NCI-H2171 treated with DMSO at 0.1 percent for 48 hours (cell line): ENCODE data around the gene ANKRD27.
"Not testable (repeated sequence)": the region's sequence is repeated elsewhere in the genome, so short reads cannot be mapped to it uniquely, and the experiment has no call there.

Experiments used
- DNase-seq: peaks from one replicate; lab custom pipeline; 2025; lab: John Stamatoyannopoulos, UW

Gene ANKRD27

GRCh38 chr19:32674931-32675719, at the start of gene ANKRD27:
TSS of gene ANKRD27 (minus strand) at chr19:32675180. CDS start at chr19:32659015, 16,165 bp downstream.
- peak; percentile 98 for DNase-seq

DNA sequence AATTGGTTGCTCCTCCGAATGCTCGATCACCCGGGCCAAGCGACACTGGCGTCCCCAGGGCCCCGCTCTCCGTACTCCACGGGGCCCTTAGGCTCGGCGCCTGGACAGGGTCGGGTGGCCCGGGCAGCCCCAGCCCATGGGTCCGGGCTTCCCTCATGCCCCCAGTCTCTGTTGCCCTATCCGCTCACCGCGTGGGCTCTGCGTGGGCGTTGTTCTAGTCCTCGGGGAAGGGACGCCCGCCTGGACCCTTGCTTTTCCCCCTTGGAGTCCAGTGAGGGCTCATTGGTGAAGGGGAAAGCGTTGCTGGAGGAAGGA, 45.9 kb upstream of the ANKRD27 start:
- DNase-seq = no peak

DNA sequence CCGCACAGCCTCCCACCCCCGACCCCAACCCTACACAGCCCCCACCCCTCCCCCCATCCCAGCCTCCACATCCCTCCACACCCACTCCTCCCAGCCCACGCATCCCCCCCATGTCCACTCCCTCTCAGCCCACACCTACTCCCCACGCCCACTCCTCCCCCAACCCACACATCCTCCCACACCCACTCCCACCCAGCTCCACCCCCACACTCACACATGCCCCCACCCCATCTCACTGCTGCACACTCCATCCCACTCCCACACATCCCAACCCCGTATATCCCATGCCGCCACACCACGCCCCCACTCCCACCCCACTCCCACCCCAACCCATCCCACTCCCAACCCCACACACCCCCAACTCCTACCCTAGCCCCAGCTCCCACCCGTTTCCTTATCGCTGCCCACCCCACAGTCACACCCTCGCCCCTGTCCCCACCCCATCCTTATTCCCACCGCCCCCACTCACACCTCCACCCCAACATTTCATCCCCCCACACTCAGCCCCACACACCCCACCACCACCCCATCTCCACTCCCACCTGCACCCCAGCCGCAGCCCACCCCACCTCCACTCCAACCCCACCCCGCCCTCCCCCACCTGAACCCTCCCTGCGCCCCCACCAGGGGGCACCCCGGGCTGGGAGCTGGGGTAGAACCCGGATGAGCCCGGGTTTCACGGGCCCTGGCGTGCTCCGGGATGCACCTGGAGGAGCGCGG, 45.4 kb upstream of the ANKRD27 start:
- no peak for DNase-seq

DNA sequence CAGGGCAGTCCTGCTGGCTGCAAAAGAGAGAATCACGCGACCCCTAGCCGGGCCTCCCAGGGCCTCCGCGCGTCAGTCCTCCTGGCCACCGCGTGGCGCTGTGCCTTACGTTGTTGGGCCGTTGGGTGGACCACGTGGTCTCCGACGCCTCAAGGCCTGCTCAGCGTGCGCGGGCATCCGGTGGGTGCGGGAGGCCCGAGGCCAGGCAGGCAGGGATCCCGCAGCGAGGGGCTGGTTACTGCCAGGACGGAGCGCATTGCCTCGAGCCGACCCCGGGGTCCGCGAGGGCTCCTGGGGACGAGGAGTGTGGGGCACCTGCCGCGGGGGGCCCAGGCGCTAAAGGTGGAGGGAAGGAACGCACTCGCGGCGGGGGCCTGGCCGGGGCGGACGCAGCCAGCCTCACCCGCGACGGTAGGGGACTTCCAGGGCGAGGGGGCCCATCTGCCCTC, 44.7 kb upstream of the ANKRD27 start, which contains the start of gene TDRD12:
Gene TDRD12, plus strand, starts transcription at position 157 of the 449 bp plus-strand sequence. CDS start 306 bp downstream, outside the sequence.
- no peak for DNase-seq

GRCh38 chr19:32718286-32718685, 43.3 kb upstream of the ANKRD27 start:
- DNase-seq = no peak

DNA sequence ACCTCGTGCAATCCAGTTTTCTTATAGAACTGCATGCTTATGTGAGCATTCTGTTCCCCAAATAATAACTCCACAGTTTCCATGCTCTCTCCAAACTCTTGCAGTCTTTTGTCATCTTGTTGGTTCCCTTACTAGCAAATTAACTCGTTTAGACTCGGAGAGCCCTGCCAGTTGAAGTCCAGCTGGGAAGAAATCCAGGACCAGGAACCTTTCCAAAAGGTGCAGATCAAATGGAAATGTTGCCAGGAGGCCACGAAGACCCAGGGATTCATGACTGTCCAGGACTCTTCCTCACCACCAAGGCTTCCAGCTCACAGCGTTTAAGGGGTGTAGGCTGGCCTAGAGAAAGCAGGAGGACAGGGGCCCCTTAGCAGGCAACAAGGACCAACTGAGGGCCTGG, 42.5 kb upstream of the ANKRD27 start:
- no peak for DNase-seq

DNA sequence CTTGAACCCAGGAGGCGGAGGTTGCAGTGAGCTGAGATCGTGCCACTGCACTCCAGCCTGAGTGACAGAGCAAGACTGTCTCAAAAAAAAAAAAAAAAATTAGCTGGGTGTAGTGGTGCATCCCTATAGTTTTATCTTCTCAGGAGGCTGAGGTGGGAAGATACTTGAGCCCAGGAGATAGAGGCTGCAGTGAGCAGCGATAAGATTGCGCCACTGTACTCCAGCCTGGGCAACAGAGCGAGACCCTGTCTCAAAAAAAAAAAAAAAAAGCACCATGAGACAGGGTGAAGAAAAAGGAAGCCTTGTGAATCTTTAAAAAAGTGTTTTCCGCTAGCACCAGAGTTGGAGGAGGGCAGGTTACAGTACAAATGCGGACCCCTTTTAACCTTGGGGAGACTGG, 41.2 kb upstream of the ANKRD27 start:
- DNase-seq = not testable (repeated sequence)

- peak; percentile 1 for DNase-seq
Measured at GRCh38 chr19:32711747-32712146, 36.8 kb upstream of the ANKRD27 start.

- no peak for DNase-seq
Measured at GRCh38 chr19:32709032-32709431, 34.1 kb upstream of the ANKRD27 start.

DNA sequence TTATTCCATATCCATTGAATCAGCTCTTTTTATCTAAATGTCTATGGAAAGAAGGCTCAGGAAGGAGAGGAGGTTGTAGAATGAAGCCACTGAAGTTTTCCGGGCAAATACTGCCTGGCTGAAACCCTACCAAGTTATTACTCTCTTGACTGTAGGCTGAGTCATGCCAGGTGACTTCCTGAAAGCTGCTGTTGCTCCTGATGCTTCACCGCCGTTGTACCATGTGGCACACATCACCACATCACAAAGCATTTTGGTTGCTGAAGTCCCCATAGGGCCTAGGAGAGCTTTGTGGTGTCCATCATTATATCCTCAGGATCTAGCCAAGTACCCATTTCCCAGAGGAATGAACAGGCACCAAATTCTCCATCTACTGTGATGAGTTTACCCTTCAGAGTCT, 33.5 kb upstream of the ANKRD27 start:
- no peak for DNase-seq

- DNase-seq = not testable (repeated sequence)
Measured at GRCh38 chr19:32704006-32704405, 29.0 kb upstream of the ANKRD27 start.

GRCh38 chr19:32702010-32702409, 27.0 kb upstream of the ANKRD27 start:
- no peak for DNase-seq

DNA sequence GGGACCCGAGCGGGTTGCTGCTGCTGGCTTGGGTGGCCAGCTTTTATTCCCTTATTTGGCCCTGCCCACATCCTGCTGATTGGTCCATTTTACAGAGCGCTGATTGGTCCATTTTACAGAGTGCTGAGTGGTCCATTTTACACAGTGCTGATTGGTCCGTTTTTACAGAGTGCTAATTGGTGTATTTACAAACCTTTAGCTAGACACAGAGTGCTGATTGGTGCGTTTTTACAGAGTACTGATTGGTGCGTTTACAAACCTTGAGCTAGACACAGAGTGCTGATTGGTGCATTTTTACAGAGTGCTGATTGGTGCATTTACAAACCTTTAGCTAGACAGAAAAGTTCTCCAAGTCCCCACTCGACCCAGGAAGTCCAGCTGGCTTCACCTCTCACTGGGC, 25.1 kb upstream of the ANKRD27 start:
- DNase-seq = not testable (repeated sequence)

DNA sequence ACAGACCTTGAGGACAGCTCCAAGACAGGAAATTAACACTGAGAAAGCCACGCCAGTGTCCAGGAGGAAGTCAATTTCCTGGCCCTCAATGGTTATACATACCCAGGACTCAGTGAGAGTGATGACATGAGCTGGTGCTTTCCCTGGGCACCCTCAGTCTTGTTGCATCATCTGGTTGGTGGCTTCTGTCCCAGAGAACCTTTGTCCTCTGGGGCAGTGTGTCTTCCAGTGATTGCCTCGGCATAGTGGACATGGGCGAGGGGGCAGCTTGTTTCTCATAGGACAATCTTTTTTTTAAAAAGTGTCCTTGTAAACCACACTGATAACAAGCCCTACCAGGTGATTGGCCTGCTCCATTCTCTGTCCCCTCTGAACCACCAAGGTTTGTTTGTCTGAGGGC, 21.8 kb upstream of the ANKRD27 start:
- not testable (repeated sequence) for DNase-seq

- DNase-seq = not testable (repeated sequence)
Measured at GRCh38 chr19:32695506-32695905, 20.5 kb upstream of the ANKRD27 start.

- DNase-seq = not testable (repeated sequence)
Measured at GRCh38 chr19:32694851-32695250, 19.9 kb upstream of the ANKRD27 start.

DNA sequence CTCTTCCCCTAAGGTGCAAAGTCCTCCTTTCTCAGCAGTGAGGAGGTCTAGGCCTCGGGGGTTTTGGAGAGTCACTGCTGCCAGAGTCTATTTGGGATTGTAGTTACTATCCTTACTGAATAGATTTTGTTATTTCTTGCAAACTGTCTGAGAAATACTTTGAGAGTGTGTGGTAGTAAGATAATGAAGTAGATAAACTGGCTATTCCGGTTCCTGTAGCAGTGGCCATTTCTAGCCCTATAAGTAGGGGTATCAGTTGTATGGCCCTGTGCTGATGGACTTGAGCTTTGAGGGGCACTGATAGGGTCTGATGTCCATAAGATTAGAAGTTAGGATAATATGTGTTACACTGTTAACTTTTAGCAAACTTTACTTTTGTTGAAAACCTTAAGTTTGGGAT, 19.3 kb upstream of the ANKRD27 start:
- DNase-seq = not testable (repeated sequence)

GRCh38 chr19:32693151-32694108, 18.4 kb upstream of the ANKRD27 start:
- not testable (repeated sequence) for DNase-seq

- DNase-seq = peak; percentile 24
Measured at GRCh38 chr19:32692727-32693061, 17.7 kb upstream of the ANKRD27 start.

GRCh38 chr19:32691952-32692726, 17.2 kb upstream of the ANKRD27 start:
- DNase-seq = peak; percentile 51

DNA sequence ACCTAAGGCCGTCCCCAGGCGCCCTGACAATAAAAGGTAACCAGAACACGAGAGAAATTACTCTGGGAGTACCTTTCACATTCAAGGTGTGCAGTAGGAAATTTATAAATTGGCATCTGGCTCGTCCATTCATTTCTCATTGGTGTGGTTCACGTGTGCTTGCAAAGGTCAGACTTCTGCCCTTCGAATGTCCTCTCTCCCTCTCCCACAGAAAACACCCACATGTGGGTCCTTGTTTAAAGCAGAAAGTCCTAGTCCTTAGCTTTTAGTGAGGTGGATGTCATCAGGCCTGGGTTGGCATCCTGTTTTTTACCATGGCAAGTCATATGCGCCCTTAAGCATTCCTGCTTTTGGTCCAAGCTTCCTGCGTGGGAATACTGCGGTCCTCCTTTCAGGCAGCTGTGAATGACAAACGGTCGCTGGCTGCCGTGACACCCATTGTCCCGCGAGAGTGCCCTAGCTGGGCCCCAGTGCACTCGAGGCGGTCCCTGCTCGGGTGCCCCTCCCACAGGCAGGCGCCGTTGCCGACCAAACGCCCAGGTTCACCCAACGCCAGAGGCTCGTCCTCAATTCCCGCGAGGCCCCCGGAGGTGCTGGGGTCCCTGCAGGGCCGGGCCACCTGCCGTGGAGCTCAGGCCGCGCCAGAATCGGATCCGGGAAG, 16.4 kb upstream of the ANKRD27 start, which contains the start of gene NUDT19:
Gene NUDT19, plus strand, starts transcription at position 531 of the 661 bp plus-strand sequence. CDS start 140 bp downstream, outside the sequence.
- peak; percentile 82 for DNase-seq
